Subcutaneous adipose tissue (tissue), 4 donors: ENCODE data around the gene SCAANT1. TPM values are rescaled to one million over a fixed set of nuclear protein-coding genes. Genes with fewer than 3 reads are reported as not detected.

Experiments
- CTCF ChIP-seq: fragments of 450-650 bp; IDR thresholded peaks from one replicate; pipeline ENCODE4 v1.5.1; 2016; ENCODE audit warnings: low read depth, mild to moderate bottlenecking, control low read depth, antibody characterized with exemption, moderate library complexity
- total RNA-seq, 4 donors: library from RNA; depleted of rRNA; stranded (reverse); fragments of >200 nt; gene quantifications; one replicate each; pipeline ENCODE4 v1.1.0, GENCODE V29; 2016

Gene SCAANT1
- total RNA-seq, 4 donors from 2014 or later: not detected

GRCh38 chr3:63954182-63954581 is 42.0 kb upstream of the SCAANT1 start:
- no peak for TF ChIP-seq CTCF

GRCh38 chr3:63952248-63952594 is 40.0 kb upstream of the SCAANT1 start:
- TF ChIP-seq CTCF: no peak

- no peak for TF ChIP-seq CTCF
Measured at GRCh38 chr3:63951492-63952247, 39.5 kb upstream of the SCAANT1 start.

GRCh38 chr3:63950698-63951097 is 38.5 kb upstream of the SCAANT1 start:
- no peak for TF ChIP-seq CTCF

- TF ChIP-seq CTCF: no peak
Measured at GRCh38 chr3:63949005-63949404, 36.8 kb upstream of the SCAANT1 start.

- TF ChIP-seq CTCF: no peak
Measured at GRCh38 chr3:63947594-63947993, 35.4 kb upstream of the SCAANT1 start.

- no peak for TF ChIP-seq CTCF
Measured at GRCh38 chr3:63946753-63947152, 34.6 kb upstream of the SCAANT1 start.
